Lung (tissue), 12 donors: ENCODE results near the gene CENPQ. TPM values are rescaled to one million over a fixed set of nuclear protein-coding genes. Genes with fewer than 3 reads are reported as not detected.

ENCODE experiments used
- ATAC-seq: fragments of 200-7000 bp; cut with Tn5 transposase; one replicate; pipeline ENCODE4 v1.9.1; 2020; ENCODE audit warnings: moderate number of reproducible peaks; ENCODE audit not compliant: insufficient read depth, low FRiP score
- DNase-seq, 3 donors: peaks; one replicate each; pipeline ENCODE4 v3.0.0-alpha.2; 2013 to 2017
- H3K27ac ChIP-seq, 2 donors: one replicate each; pipeline ENCODE4 v1.5.1; 2013; ENCODE audit warnings: mild to moderate bottlenecking in 2 of 2, moderate library complexity in 2 of 2, control low read depth in 1 of 2, inconsistent platforms in 1 of 2, low read depth in 1 of 2, low read length in 1 of 2
- H3K27me3 ChIP-seq, 3 donors: one replicate each; pipeline ENCODE4 v1.5.1; 2013; ENCODE audit warnings: low read length in 2 of 3; ENCODE audit not compliant: control insufficient read depth in 3 of 3, insufficient read depth in 3 of 3
- H3K36me3 ChIP-seq, 4 donors: one replicate each; pipeline ENCODE4 v1.5.1; 2013; ENCODE audit warnings: low read length in 4 of 4, mild to moderate bottlenecking in 1 of 4, moderate library complexity in 1 of 4; ENCODE audit not compliant: control insufficient read depth in 4 of 4, insufficient read depth in 4 of 4
- H3K4me1 ChIP-seq, 5 donors: one replicate each; pipeline ENCODE4 v1.5.1; 2013; ENCODE audit warnings: low read length in 5 of 5, mild to moderate bottlenecking in 2 of 5, moderate library complexity in 1 of 5; ENCODE audit not compliant: control insufficient read depth in 5 of 5, insufficient read depth in 5 of 5
- H3K4me3 ChIP-seq: one replicate; pipeline ENCODE4 v1.5.1; 2013; ENCODE audit warnings: mild to moderate bottlenecking, control low read depth, moderate library complexity
- H3K9ac ChIP-seq, 2 donors: one replicate each; pipeline ENCODE4 v1.5.1; 2013; ENCODE audit warnings: low read length in 2 of 2, control low read depth in 1 of 2; ENCODE audit not compliant: insufficient read depth in 1 of 2
- H3K9me3 ChIP-seq, 4 donors: one replicate each; pipeline ENCODE4 v1.5.1; 2013; ENCODE audit warnings: low read length in 3 of 4, mild to moderate bottlenecking in 1 of 4, moderate library complexity in 1 of 4; ENCODE audit not compliant: control insufficient read depth in 4 of 4, insufficient read depth in 3 of 4
- WGBS, 2 donors: extraction: QIAGEN DNeasy Blood & Tissue Kit; methylation state at CpG; one replicate each; pipeline ENCODE4 v1.1.7; 2013; 5-methylcytosine and 5-hydroxymethylcytosine counted together
- polyA plus RNA-seq, 2 donors: library from polyadenylated mRNA; stranded (reverse); fragments of 200-250 nt; gene quantifications; one replicate each; pipeline ENCODE4 v1.2.1, GENCODE V29; 2013
- total RNA-seq, 2 donors: library from RNA; depleted of rRNA in 1 of 2; stranded (reverse); fragments of >200 nt in 1 of 2; gene quantifications; one replicate each; pipeline ENCODE4 v1.2.1, GENCODE V29; 2014 to 2021
- TF ChIP-seq, protein P1 (sequence below): IDR thresholded peaks from 2 replicates; pipeline ENCODE4 v1.5.1; 2012; ENCODE audit warnings: mild to moderate bottlenecking; ENCODE audit errors: control extremely low read depth, extremely low read depth
- donor health status: control.
- donor health status: control.
- donor health status: Bipolar disorder and iron deficiency.
- donor health status: healthy.
- donor health status: DM: yes; HTN: yes; CAD: no.

Gene CENPQ
- total and polyA plus RNA-seq, 4 donors = 3.5 to 9.2 (median 3.6) TPM

GRCh38 chr6:49523901-49524300, 60.7 kb downstream of the CENPQ start:
- ATAC-seq = no peak
- Histone ChIP-seq H3K9me3 (no peaks in the 10 kb centered on the region), H3K4me3 (no peak overlapping the region), H3K36me3 (no peaks in the 10 kb centered on the region), H3K4me1 (no peaks in the 10 kb centered on the region), H3K27ac (no peak overlapping the region), H3K27me3 (no peaks in the 10 kb centered on the region), H3K9ac (no peak overlapping the region)
- no peak for DNase-seq
- TF ChIP-seq, protein P1, sequence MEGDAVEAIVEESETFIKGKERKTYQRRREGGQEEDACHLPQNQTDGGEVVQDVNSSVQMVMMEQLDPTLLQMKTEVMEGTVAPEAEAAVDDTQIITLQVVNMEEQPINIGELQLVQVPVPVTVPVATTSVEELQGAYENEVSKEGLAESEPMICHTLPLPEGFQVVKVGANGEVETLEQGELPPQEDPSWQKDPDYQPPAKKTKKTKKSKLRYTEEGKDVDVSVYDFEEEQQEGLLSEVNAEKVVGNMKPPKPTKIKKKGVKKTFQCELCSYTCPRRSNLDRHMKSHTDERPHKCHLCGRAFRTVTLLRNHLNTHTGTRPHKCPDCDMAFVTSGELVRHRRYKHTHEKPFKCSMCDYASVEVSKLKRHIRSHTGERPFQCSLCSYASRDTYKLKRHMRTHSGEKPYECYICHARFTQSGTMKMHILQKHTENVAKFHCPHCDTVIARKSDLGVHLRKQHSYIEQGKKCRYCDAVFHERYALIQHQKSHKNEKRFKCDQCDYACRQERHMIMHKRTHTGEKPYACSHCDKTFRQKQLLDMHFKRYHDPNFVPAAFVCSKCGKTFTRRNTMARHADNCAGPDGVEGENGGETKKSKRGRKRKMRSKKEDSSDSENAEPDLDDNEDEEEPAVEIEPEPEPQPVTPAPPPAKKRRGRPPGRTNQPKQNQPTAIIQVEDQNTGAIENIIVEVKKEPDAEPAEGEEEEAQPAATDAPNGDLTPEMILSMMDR = no peak
- 94% methylated on average over 1 of the region's 1 CpG for WGBS, 2 donors

- no peak overlapping the region for H3K4me3 ChIP-seq
- WGBS, 2 donors = 88 to 94% methylated on average over 7 of the region's 7 CpGs
- no peak overlapping the region for H3K27ac ChIP-seq
- DNase-seq (no peak), ATAC-seq (no peak)
- H3K36me3 ChIP-seq = no peaks in the 10 kb centered on the region
- no peak overlapping the region for H3K9ac ChIP-seq
- H3K4me1 ChIP-seq = no peaks in the 10 kb centered on the region
- TF ChIP-seq, protein P1 = no peak
- H3K27me3 ChIP-seq = no peaks in the 10 kb centered on the region
- no peaks in the 10 kb centered on the region for H3K9me3 ChIP-seq
These were observed 61.4 kb downstream of the CENPQ start for GRCh38 chr6:49524541-49524940.

DNA sequence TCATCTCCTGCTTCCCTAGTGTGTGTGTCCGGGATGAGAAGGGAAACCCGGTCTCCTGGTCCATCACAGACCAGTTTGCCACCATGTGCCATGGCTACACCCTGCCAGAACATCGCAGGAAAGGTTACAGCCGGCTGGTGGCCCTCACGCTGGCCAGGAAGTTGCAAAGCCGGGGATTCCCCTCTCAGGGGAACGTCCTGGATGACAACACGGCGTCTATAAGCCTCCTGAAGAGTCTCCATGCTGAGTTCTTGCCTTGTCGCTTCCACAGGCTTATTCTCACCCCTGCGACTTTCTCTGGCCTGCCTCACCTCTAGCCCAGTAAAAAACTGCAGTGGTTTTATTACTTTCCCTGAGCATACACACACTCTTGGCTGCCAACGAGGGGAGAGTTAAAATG, 63.4 kb downstream of the CENPQ start:
- no peaks in the 10 kb centered on the region for H3K36me3 ChIP-seq
- no peaks in the 10 kb centered on the region for H3K27me3 ChIP-seq
- H3K9ac ChIP-seq = no peak overlapping the region
- H3K4me1 ChIP-seq = no peaks in the 10 kb centered on the region
- ATAC-seq (no peak), DNase-seq (no peak)
- H3K4me3 ChIP-seq = no peak overlapping the region
- WGBS, 2 donors = 71 to 74% methylated on average over 12 of the region's 12 CpGs
- TF ChIP-seq, protein P1 = no peak
- no peak overlapping the region for H3K27ac ChIP-seq
- H3K9me3 ChIP-seq = no peaks in the 10 kb centered on the region

- WGBS, 2 donors = 44 to 57% methylated on average over 1 of the region's 1 CpG
- H3K4me1 ChIP-seq = no peaks in the 10 kb centered on the region
- no peak for DNase-seq
These were observed 64.2 kb downstream of the CENPQ start for GRCh38 chr6:49527320-49527719.

More at GRCh38 chr6:49527320-49527719, 64.2 kb downstream of the CENPQ start:
- no peak overlapping the region for H3K9ac ChIP-seq
- H3K27ac ChIP-seq = no peak overlapping the region
- no peaks in the 10 kb centered on the region for H3K9me3 ChIP-seq
- H3K36me3 ChIP-seq = no peaks in the 10 kb centered on the region
- TF ChIP-seq, protein P1 = no peak
- no peak for ATAC-seq
- no peaks in the 10 kb centered on the region for H3K27me3 ChIP-seq
- H3K4me3 ChIP-seq = no peak overlapping the region
